Right renal pelvis (tissue), 4 donors: ENCODE data around the gene ZFY. TPM values are rescaled to one million over a fixed set of nuclear protein-coding genes. Genes with fewer than 3 reads are reported as not detected.

Experiments
- DNase-seq, 4 donors: peaks; one replicate each; pipeline ENCODE4 v3.0.0-alpha.2; 2013; ENCODE audit warnings: low read depth in 4 of 4, low spot score in 3 of 4, missing footprints in 1 of 4
- polyA plus RNA-seq, 4 donors: library from polyadenylated mRNA; unstranded; fragments of 120-200 nt; gene quantifications; one replicate each; pipeline ENCODE4 v1.2.1, GENCODE V29; 2013; ENCODE audit not compliant: insufficient read length in 4 of 4

ZFY gene
- polyA plus RNA-seq = 10 to 100 TPM; 14.4 to 18.8 (median 17.8) TPM

- peak in 2 of 4 donors; percentile 12 to 45 for DNase-seq
These were observed at the start of gene ZFY for GRCh38 chrY:2934861-2935715. ZFY (plus strand) TSS chrY:2935381; CDS start chrY:2953937, 18,556 bp downstream.

- DNase-seq = no peak
These were observed 49.3 kb upstream of the ZFY start for GRCh38 chrY:2885880-2886279.

- no peak for DNase-seq
These were observed 47.8 kb upstream of the ZFY start for GRCh38 chrY:2887386-2887785.

GRCh38 chrY:2887955-2888354 lies 47.2 kb upstream of the ZFY start:
- DNase-seq = no peak

GRCh38 chrY:2893471-2893870 lies 41.7 kb upstream of the ZFY start:
- no peak for DNase-seq

- DNase-seq = no peak
These were observed 39.1 kb upstream of the ZFY start for GRCh38 chrY:2896050-2896449.

GRCh38 chrY:2907356-2907755 lies 27.8 kb upstream of the ZFY start:
- DNase-seq = no peak

GRCh38 chrY:2913066-2913815 lies 21.9 kb upstream of the ZFY start:
- no peak for DNase-seq

- peak in 1 of 4 donors; percentile 8 for DNase-seq
These were observed 1.1 kb upstream of the ZFY start for GRCh38 chrY:2934078-2934477.

- DNase-seq = peak; percentile 71 to 81 (median 74)
These were observed 695 bp downstream of the ZFY start for GRCh38 chrY:2935716-2936435.

- DNase-seq = peak in 1 of 4 donors; percentile 7
These were observed 1.2 kb downstream of the ZFY start for GRCh38 chrY:2936436-2936750.

- no peak for DNase-seq
These were observed 2.0 kb downstream of the ZFY start for GRCh38 chrY:2937149-2937548.

GRCh38 chrY:2949590-2950252 lies 14.5 kb downstream of the ZFY start:
- DNase-seq = no peak

GRCh38 chrY:2950655-2951054 lies 15.5 kb downstream of the ZFY start:
- DNase-seq = no peak

- no peak for DNase-seq
These were observed 17.7 kb downstream of the ZFY start for GRCh38 chrY:2952912-2953311.

GRCh38 chrY:2954735-2955134 lies 19.6 kb downstream of the ZFY start:
- DNase-seq = no peak

GRCh38 chrY:2955561-2955960 lies 20.4 kb downstream of the ZFY start:
- DNase-seq = no peak

- no peak for DNase-seq
These were observed 26.9 kb downstream of the ZFY start for GRCh38 chrY:2962061-2962460.

GRCh38 chrY:2964814-2965213 lies 29.6 kb downstream of the ZFY start:
- DNase-seq = no peak

- no peak for DNase-seq
These were observed 30.4 kb downstream of the ZFY start for GRCh38 chrY:2965629-2966028.

GRCh38 chrY:2969561-2969960 lies 34.4 kb downstream of the ZFY start:
- DNase-seq = no peak
